ENCODE results near the gene OR10S1. TPM values are rescaled to one million over a fixed set of nuclear protein-coding genes. Genes with fewer than 3 reads are reported as not detected.

OR10S1 gene
- total and polyA plus RNA-seq, 2 of the 8 experiments (the other 6 are each of a cell fraction or from before 2014, with no cell fraction given): not detected

DNA sequence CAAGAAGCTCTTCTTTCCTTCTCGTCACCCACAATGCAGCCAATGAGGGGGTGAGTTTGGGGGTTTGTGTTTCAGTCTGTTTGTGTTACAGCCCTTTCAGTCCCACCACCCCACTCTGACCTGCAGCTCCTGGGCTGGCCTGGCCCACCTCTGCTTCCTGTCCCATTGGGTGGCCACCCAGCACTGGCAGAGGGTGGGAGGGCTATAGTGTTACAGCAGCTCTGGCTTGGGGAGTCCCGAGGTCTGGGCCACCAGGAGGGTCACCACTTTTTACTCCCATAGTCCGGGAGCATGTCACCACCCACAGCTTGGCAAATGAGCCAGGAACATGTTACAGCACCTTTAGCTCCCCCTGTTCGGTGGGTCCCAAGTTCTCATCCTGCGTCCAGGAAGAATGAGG, 1.7 kb upstream of the OR10S1 start (continued):
- TF ChIP-seq, protein P1, sequence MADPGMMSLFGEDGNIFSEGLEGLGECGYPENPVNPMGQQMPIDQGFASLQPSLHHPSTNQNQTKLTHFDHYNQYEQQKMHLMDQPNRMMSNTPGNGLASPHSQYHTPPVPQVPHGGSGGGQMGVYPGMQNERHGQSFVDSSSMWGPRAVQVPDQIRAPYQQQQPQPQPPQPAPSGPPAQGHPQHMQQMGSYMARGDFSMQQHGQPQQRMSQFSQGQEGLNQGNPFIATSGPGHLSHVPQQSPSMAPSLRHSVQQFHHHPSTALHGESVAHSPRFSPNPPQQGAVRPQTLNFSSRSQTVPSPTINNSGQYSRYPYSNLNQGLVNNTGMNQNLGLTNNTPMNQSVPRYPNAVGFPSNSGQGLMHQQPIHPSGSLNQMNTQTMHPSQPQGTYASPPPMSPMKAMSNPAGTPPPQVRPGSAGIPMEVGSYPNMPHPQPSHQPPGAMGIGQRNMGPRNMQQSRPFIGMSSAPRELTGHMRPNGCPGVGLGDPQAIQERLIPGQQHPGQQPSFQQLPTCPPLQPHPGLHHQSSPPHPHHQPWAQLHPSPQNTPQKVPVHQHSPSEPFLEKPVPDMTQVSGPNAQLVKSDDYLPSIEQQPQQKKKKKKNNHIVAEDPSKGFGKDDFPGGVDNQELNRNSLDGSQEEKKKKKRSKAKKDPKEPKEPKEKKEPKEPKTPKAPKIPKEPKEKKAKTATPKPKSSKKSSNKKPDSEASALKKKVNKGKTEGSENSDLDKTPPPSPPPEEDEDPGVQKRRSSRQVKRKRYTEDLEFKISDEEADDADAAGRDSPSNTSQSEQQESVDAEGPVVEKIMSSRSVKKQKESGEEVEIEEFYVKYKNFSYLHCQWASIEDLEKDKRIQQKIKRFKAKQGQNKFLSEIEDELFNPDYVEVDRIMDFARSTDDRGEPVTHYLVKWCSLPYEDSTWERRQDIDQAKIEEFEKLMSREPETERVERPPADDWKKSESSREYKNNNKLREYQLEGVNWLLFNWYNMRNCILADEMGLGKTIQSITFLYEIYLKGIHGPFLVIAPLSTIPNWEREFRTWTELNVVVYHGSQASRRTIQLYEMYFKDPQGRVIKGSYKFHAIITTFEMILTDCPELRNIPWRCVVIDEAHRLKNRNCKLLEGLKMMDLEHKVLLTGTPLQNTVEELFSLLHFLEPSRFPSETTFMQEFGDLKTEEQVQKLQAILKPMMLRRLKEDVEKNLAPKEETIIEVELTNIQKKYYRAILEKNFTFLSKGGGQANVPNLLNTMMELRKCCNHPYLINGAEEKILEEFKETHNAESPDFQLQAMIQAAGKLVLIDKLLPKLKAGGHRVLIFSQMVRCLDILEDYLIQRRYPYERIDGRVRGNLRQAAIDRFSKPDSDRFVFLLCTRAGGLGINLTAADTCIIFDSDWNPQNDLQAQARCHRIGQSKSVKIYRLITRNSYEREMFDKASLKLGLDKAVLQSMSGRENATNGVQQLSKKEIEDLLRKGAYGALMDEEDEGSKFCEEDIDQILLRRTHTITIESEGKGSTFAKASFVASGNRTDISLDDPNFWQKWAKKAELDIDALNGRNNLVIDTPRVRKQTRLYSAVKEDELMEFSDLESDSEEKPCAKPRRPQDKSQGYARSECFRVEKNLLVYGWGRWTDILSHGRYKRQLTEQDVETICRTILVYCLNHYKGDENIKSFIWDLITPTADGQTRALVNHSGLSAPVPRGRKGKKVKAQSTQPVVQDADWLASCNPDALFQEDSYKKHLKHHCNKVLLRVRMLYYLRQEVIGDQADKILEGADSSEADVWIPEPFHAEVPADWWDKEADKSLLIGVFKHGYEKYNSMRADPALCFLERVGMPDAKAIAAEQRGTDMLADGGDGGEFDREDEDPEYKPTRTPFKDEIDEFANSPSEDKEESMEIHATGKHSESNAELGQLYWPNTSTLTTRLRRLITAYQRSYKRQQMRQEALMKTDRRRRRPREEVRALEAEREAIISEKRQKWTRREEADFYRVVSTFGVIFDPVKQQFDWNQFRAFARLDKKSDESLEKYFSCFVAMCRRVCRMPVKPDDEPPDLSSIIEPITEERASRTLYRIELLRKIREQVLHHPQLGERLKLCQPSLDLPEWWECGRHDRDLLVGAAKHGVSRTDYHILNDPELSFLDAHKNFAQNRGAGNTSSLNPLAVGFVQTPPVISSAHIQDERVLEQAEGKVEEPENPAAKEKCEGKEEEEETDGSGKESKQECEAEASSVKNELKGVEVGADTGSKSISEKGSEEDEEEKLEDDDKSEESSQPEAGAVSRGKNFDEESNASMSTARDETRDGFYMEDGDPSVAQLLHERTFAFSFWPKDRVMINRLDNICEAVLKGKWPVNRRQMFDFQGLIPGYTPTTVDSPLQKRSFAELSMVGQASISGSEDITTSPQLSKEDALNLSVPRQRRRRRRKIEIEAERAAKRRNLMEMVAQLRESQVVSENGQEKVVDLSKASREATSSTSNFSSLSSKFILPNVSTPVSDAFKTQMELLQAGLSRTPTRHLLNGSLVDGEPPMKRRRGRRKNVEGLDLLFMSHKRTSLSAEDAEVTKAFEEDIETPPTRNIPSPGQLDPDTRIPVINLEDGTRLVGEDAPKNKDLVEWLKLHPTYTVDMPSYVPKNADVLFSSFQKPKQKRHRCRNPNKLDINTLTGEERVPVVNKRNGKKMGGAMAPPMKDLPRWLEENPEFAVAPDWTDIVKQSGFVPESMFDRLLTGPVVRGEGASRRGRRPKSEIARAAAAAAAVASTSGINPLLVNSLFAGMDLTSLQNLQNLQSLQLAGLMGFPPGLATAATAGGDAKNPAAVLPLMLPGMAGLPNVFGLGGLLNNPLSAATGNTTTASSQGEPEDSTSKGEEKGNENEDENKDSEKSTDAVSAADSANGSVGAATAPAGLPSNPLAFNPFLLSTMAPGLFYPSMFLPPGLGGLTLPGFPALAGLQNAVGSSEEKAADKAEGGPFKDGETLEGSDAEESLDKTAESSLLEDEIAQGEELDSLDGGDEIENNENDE (IDR thresholded peaks at IDR 0.05; ENCODE audit: insufficient replicate concordance, low read length): no peak
- TF ChIP-seq KDM1A (IDR thresholded peaks at IDR 0.05; ENCODE audit: borderline replicate concordance, low read length): no peak
- no peak for TF ChIP-seq SIX5 (IDR thresholded peaks at IDR 0.05; ENCODE audit: low read depth, low read length)
- TF ChIP-seq CBX8 (IDR thresholded peaks at IDR 0.05; ENCODE audit: borderline replicate concordance, low read depth, low read length): no peak

Data from H1 (cell line).